22Rv1 (cell line): ENCODE measurements around the gene TRA2A.

Experiments used
- H3K27ac ChIP-seq: fragments of 450-650 bp; 2 replicates; pipeline ENCODE4 v1.5.1; 2017
- ZFX ChIP-seq: fragments of 450-650 bp; IDR thresholded peaks from 2 replicates; pipeline ENCODE4 v1.6.1; 2017; ENCODE audit warnings: antibody characterized with exemption, borderline replicate concordance
- TF ChIP-seq, protein P1 (sequence below): fragments of 450-650 bp; IDR thresholded peaks from 2 replicates; pipeline ENCODE4 v1.5.1; 2017; ENCODE audit warnings: mild to moderate bottlenecking

Gene TRA2A

DNA sequence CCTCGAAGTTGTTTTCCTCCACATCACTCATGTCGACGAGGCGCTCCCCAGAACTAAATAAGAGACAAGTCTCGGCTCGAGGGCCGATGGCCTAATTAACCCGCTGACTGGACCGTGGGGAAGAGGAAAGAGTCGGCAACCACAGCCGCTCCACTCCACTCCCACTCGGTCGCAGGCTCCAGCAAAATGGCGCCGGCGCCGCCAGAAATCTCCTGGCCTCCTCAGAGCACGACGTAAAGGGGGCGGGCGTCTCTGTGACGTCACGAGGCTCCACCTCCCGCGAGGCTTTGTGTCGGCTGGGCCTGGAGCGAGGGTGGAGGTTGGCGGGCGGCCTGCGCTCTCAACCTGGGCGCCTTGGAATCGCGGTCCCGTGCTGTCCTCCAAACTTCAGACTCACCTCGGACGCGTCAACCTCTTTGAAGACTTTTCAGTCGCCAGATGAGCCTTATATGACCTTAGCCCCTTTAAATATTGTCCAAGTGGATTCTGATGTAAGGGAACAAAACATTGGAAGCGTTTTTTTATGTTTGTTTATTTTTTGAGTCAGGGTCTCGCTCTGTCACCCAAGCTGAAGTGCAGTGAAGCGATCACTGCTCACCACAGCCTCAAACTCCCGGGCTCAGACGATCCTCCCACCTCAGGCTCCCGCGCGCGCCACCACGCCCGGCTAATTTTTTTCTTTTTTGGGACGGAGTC lies at the start of gene TRA2A:
Gene TRA2A, minus strand, starts transcription at position 188 of the 696 bp plus-strand sequence. Its CDS starts 157 bp downstream, at position 31.
- TF ChIP-seq ZFX, result no peak
- TF ChIP-seq, protein P1, sequence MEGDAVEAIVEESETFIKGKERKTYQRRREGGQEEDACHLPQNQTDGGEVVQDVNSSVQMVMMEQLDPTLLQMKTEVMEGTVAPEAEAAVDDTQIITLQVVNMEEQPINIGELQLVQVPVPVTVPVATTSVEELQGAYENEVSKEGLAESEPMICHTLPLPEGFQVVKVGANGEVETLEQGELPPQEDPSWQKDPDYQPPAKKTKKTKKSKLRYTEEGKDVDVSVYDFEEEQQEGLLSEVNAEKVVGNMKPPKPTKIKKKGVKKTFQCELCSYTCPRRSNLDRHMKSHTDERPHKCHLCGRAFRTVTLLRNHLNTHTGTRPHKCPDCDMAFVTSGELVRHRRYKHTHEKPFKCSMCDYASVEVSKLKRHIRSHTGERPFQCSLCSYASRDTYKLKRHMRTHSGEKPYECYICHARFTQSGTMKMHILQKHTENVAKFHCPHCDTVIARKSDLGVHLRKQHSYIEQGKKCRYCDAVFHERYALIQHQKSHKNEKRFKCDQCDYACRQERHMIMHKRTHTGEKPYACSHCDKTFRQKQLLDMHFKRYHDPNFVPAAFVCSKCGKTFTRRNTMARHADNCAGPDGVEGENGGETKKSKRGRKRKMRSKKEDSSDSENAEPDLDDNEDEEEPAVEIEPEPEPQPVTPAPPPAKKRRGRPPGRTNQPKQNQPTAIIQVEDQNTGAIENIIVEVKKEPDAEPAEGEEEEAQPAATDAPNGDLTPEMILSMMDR, result no peak
- H3K27ac ChIP-seq, result peak within 1 kb of the TSS; percentile 78

DNA sequence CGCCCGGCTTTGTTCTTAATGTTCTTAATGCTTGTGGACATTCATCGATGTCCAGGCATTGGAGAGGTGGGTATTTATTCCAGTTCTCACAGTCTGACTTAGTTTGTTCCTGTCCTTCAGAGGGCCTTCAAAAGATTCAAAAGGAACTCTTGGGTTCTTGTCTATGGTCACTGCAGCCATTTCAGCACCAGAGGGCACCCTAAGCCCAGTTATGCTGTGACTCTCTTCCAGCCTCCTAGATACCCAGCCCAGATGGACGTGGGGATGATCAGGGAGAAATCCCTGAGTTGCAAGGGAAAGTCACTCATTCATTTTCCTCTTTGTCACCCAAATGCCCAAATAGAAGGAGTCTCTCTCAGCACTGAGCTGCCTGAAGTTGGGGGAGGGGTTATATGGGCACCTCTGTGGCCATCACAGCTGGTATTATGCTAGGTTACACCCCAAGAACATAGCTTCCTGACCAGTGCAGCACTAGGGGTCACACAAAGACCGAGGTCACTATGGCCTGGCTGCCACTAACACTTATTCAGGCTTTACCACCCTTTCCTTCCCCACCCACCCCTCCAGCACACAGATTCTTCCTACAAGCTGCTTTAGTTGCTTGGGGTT lies 38.9 kb upstream of the TRA2A start:
- no peak for TF ChIP-seq ZFX
- TF ChIP-seq, protein P1, result peak; percentile 89
- no peak overlapping the region for H3K27ac ChIP-seq

DNA sequence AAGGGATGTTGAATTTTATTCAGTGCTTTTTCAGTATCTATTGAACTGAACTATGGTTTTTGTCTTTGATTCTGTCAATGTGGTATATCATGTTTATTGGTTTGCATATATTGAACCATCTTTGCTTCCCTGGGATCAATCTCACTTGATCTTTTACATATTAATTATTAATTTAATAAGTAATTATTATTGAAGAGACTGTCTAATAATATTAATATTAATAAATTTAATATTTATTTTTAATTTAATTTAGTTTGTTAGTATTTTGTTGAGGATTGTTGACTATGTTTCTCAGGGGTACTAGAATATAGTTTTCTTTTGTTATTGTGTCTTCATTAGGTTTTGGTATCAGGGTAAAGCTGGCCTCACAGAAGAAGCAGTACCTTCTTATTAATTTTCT lies 26.5 kb upstream of the TRA2A start:
- no peak overlapping the region for H3K27ac ChIP-seq
- no peak for TF ChIP-seq ZFX
- TF ChIP-seq, protein P1, result no peak

DNA sequence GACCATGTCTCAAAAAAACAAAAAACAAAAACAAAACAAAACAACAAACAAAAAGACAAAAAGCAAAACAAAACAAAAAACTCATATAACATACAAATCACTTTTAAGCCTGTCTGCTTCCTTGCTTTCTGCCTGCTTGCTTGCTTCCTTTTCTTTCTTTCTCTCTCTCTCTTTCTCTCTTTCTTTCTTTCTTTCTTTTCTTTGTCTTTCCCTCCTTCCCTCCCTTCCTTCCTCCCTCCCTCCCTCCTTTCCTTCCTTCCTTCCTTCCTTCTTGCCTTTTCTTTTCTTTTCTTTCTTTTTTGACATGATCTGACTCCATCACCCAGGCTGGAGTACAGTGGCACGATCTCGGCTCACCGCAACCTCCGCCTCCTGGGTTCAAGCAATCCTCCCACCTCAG lies 15.9 kb upstream of the TRA2A start:
- TF ChIP-seq, protein P1, result no peak
- TF ChIP-seq ZFX, result no peak
- no peak overlapping the region for H3K27ac ChIP-seq

DNA sequence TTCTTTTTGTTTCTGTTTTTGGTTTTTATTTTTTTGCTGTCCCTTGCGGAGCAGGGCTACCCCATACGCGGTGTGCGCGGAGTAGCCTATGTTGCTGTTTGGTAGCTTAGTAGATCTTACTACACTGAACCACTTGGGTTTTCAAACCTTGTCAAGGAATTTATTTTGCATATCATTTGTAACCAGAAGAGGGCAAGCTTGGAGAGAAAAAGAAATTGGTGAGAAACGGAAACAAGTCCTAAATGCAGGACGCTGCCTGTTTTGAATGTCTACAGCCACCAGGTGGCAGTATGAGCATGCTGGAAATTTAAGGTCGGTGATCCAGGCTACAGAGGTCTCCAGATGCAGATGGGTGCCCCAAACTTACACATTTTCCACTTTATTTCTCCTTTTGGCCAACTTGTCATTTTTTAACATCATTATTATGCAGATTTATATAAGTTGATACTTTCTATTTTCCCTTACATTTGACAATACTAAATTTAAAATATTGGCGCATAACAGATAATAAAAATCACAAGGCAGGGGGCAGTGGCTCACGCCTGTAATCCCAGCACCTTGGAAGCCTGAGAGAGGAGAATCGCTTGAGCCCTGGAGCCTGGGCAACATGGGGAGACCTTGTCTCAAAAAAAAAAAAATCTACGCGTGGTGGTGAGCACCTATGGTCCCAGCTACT lies 15.3 kb upstream of the TRA2A start:
- no peak for TF ChIP-seq ZFX
- TF ChIP-seq, protein P1, result peak; percentile 100
- H3K27ac ChIP-seq, result no peak overlapping the region

DNA sequence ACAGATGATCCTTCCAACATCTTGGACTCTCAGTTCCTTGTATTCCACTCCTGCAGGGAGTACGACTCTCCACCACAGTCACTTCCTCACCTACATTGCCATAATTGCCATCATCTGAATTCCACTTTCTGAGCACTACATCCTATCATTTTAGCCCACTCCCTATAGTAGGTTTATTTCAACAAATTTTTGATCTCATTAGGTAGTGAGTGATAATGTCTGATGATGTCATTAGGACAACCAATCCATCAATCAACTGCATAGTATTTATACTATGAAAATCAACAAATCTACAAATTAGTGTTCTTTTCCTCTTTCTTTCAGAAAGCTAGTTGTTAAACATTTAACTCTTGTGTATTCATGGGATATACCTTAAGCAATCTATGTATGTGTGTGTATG lies 13.7 kb upstream of the TRA2A start:
- no peak for TF ChIP-seq ZFX
- TF ChIP-seq, protein P1, result no peak

DNA sequence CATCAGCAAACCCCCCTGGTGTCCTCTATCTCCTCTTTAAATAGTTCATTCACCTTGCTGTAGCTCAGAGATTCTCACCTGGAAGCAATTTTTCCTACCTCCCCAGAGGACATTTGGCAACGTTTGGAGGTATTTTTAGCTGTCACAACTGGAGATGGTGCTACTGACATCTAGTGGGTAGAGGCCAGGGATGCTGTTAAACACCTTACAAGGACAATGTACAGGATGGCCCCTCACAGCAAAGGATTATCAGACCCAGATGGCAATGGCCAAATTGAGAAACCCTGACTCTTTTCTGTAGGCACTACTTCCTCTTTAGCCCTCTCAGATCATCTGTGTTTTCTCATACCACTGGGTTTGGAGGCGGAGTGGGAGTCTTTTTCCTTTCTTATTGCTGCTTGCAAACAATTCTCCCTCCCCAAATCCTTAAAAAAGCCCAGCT lies 13.2 kb upstream of the TRA2A start:
- TF ChIP-seq ZFX, result no peak
- TF ChIP-seq, protein P1, result peak; percentile 92
- no peak overlapping the region for H3K27ac ChIP-seq

More for the DNA sequence above, 13.7 kb upstream of the TRA2A start:
- H3K27ac ChIP-seq, result no peak overlapping the region
